HepG2 (cell line): ENCODE results near the gene DNAJC5.

Source experiments
- AFF4 ChIP-seq: sonication (generic); formaldehyde crosslinking; IDR thresholded peaks from 2 replicates; pipeline ENCODE4 v1.4.0; 2020; ENCODE audit warnings: missing genetic modification reagents
- EP300 ChIP-seq, 3 experiments: sonication (generic) in 1 of 3; formaldehyde crosslinking in 1 of 3; IDR thresholded peaks; 2 replicates each; pipeline versions ENCODE4 v1.5.1 to v1.6.1; 2011 to 2020; ENCODE audit warnings: low read depth in 2 of 3, low read length in 2 of 3, borderline replicate concordance in 1 of 3, improper control_type of control experiment in 1 of 3, mild to moderate bottlenecking in 1 of 3, missing genetic modification reagents in 1 of 3, moderate library complexity in 1 of 3
- FOXM1 ChIP-seq: sonication (generic); formaldehyde crosslinking; IDR thresholded peaks from 2 replicates; pipeline ENCODE4 v1.5.0; 2020; ENCODE audit warnings: missing genetic modification reagents
- GTF2F1 ChIP-seq: fragments of 150-350 bp; IDR thresholded peaks from 2 replicates; pipeline ENCODE4 v1.6.1; 2014; ENCODE audit warnings: low read length
- POLR2AphosphoS2 ChIP-seq: IDR thresholded peaks from 2 replicates; pipeline ENCODE4 v1.6.1; 2011; ENCODE audit warnings: low read depth, low read length, improper control_type of control experiment
- ZFP36 ChIP-seq: fragments of 150-350 bp; IDR thresholded peaks from 2 replicates; pipeline ENCODE4 v1.6.1; 2018; ENCODE audit warnings: borderline replicate concordance, low read length, low read depth; ENCODE audit not compliant: partially characterized antibody

DNA sequence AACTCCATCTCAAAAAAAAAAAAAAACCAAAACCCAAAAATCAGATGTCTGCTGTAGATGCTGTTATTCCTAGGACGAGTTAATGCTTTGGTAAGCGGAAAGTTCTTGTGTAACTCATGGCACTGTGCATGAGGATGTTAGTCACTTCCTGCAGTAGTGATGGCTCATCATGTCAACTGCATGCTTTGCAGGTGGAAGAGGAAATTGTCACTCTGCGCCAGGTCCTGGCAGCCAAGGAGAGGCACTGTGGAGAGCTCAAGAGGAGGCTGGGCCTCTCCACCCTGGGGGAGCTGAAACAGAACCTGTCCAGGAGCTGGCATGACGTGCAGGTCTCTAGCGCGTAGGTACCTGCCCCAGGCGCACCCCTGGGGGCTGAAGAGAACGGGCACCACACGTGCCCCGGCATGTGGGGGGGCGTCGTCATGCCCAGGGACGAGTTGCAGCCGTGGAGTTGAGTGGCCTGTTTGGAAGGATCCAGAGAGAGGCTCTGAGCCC is 21.4 kb upstream of the DNAJC5 start:
- TF ChIP-seq GTF2F1 (no peak), POLR2AphosphoS2 (no peak), FOXM1 (CRISPR knock-in tag) (no peak), AFF4 (CRISPR knock-in tag) (no peak), ZFP36 (no peak), EP300 (IDR thresholded peaks at IDR 0.05; ENCODE audit: low read depth in 2 of 2, low read length in 2 of 2) (no peak), EP300 (CRISPR knock-in tag; IDR thresholded peaks at IDR 0.05; ENCODE audit: borderline replicate concordance) (no peak)
